Tibial nerve (tissue), 4 donors: Measurements from ENCODE around the gene CISD2. TPM values are rescaled to one million over a fixed set of nuclear protein-coding genes. Genes with fewer than 3 reads are reported as not detected.
A peak's percentile ranks its signal among the peaks of the same experiment; 100 is the strongest.
"Not testable (repeated sequence)": the region's sequence is repeated elsewhere in the genome, so short reads cannot be mapped to it uniquely, and the experiment has no call there.

Experiments
- DNase-seq, 2 donors: peaks; one replicate each; pipeline ENCODE4 v3.0.0-alpha.2; 2019; ENCODE audit warnings: low spot score in 2 of 2
- H3K27ac ChIP-seq, 4 donors: fragments of 200-600 bp; sonication (generic) in 3 of 4; one replicate each; pipeline ENCODE4 v1.5.1; 2017 to 2019; ENCODE audit warnings: mild to moderate bottlenecking in 1 of 4
- H3K27me3 ChIP-seq, 2 donors: fragments of 200-600 bp; sonication (generic) in 1 of 2; one replicate each; pipeline versions ENCODE4 v1.5.1 to v1.6.0; 2017 to 2019
- H3K36me3 ChIP-seq, 3 donors: fragments of 200-600 bp; sonication (generic); one replicate each; pipeline ENCODE4 v1.5.1; 2018 to 2019
- H3K4me1 ChIP-seq, 4 donors: fragments of 200-600 bp; sonication (generic) in 3 of 4; one replicate each; pipeline ENCODE4 v1.5.1; 2017 to 2019
- H3K4me3 ChIP-seq, 4 donors: fragments of 200-600 bp; sonication (generic) in 3 of 4; one replicate each; pipeline ENCODE4 v1.5.1; 2017 to 2019; ENCODE audit warnings: mild to moderate bottlenecking in 1 of 4, moderate library complexity in 1 of 4
- H3K9me3 ChIP-seq, 4 donors: fragments of 200-600 bp; sonication (generic) in 3 of 4; one replicate each; pipeline ENCODE4 v1.5.1; 2017 to 2019
- CTCF ChIP-seq, 5 experiments: fragments of 200-600 bp in 3 of 5; fragments of 450-650 bp in 2 of 5; sonication (generic) in 3 of 5; IDR thresholded peaks; one replicate each; pipeline ENCODE4 v1.5.1; 2016 to 2019; ENCODE audit warnings: antibody characterized with exemption in 5 of 5, mild to moderate bottlenecking in 3 of 5, moderate library complexity in 2 of 5
- EP300 ChIP-seq, 2 donors: sonication (generic); formaldehyde crosslinking; IDR thresholded peaks; one replicate each; pipeline ENCODE4 v1.6.1; 2017; ENCODE audit warnings: antibody characterized with exemption in 2 of 2, mild to moderate bottlenecking in 1 of 2
- POLR2A ChIP-seq, 2 donors: fragments of 450-650 bp; IDR thresholded peaks; one replicate each; pipeline ENCODE4 v1.6.1; 2017; ENCODE audit warnings: antibody characterized with exemption in 2 of 2, mild to moderate bottlenecking in 2 of 2, moderate library complexity in 2 of 2
- WGBS, 2 donors: methylation state at CpG; one replicate each; pipeline ENCODE4 v1.1.5; 2018; 5-methylcytosine and 5-hydroxymethylcytosine counted together
- total RNA-seq, 4 donors: library from RNA; depleted of rRNA; stranded (reverse); fragments of >200 nt; gene quantifications; one replicate each; pipeline ENCODE4 v1.1.0, GENCODE V29; 2016

Gene CISD2
- total RNA-seq, 4 donors from 2014 or later = 3.5 to 11.1 (median 7.2) TPM

GRCh38 chr4:102871772-102872171 lies 3.0 kb downstream of the CISD2 start:
- WGBS, 2 donors = 82 to 83% methylated on average over 2 of the region's 2 CpGs
- no peaks in the 10 kb centered on the region for H3K27me3 ChIP-seq
- TF ChIP-seq EP300 (IDR thresholded peaks at IDR 0.05) (no peak), CTCF (IDR thresholded peaks at IDR 0.05) (no peak), POLR2A (IDR thresholded peaks at IDR 0.05) (no peak)
- H3K4me3 ChIP-seq = no peak overlapping the region
- DNase-seq = no peak
- H3K9me3 ChIP-seq = no peaks in the 10 kb centered on the region
- peaks cover 0 to 21% (median 0%) of the 10 kb centered on the region in 3 donors for H3K36me3 ChIP-seq
- H3K4me1 ChIP-seq = peaks cover 0 to 30% (median 13%) of the 10 kb centered on the region in 4 donors
- H3K27ac ChIP-seq = no peak overlapping the region

GRCh38 chr4:102877477-102878106 lies 8.8 kb downstream of the CISD2 start:
- not testable (repeated sequence) for H3K4me1 ChIP-seq, H3K4me3 ChIP-seq, H3K9me3 ChIP-seq, DNase-seq, H3K27me3 ChIP-seq
- H3K36me3 ChIP-seq = peaks cover 0 to 41% (median 0%) of the 10 kb centered on the region in 3 donors
- 90 to 95% methylated on average over 2 to 3 of the region's 3 CpGs for WGBS, 2 donors
- peak overlapping the region in 1 of 4 donors; percentile 31 for H3K27ac ChIP-seq

GRCh38 chr4:102878349-102878748 lies 9.6 kb downstream of the CISD2 start:
- peaks cover 0 to 41% (median 0%) of the 10 kb centered on the region in 3 donors for H3K36me3 ChIP-seq
- not testable (repeated sequence) for H3K4me3 ChIP-seq, H3K9me3 ChIP-seq, H3K4me1 ChIP-seq, H3K27me3 ChIP-seq
- peak overlapping the region in 2 of 4 donors; percentile 31 to 43 for H3K27ac ChIP-seq
- peak in 1 of 2 donors; percentile 50 for DNase-seq
- 50 to 68% methylated on average over 4 of the region's 4 CpGs for WGBS, 2 donors
- peak; percentile 40 to 68 for TF ChIP-seq EP300 (IDR thresholded peaks at IDR 0.05)

GRCh38 chr4:102878901-102879300 lies 10.1 kb downstream of the CISD2 start:
- Histone ChIP-seq H3K4me3 (no peak overlapping the region), H3K36me3 (peaks cover 0 to 41% (median 0%) of the 10 kb centered on the region in 3 donors), H3K9me3 (peaks cover 0 to 5% (median 0%) of the 10 kb centered on the region in 4 donors), H3K27me3 (no peaks in the 10 kb centered on the region), H3K27ac (peak overlapping the region in 2 of 4 donors; percentile 31 to 43), H3K4me1 (peaks cover 0 to 4% (median 0%) of the 10 kb centered on the region in 4 donors)
- no peak for TF ChIP-seq EP300 (IDR thresholded peaks at IDR 0.05)
- no peak for TF ChIP-seq CTCF (IDR thresholded peaks at IDR 0.05)
- TF ChIP-seq POLR2A (IDR thresholded peaks at IDR 0.05) = no peak
- DNase-seq = no peak
- 91 to 94% methylated on average over 3 of the region's 3 CpGs for WGBS, 2 donors

- Histone ChIP-seq H3K4me1 (peaks cover 0 to 4% (median 0%) of the 10 kb centered on the region in 4 donors), H3K27ac (no peak overlapping the region)
- DNase-seq = no peak
Measured at GRCh38 chr4:102881343-102881742, 12.6 kb downstream of the CISD2 start.

More at GRCh38 chr4:102881343-102881742, 12.6 kb downstream of the CISD2 start:
- H3K27me3 ChIP-seq = no peaks in the 10 kb centered on the region
- peaks cover 0 to 5% (median 0%) of the 10 kb centered on the region in 4 donors for H3K9me3 ChIP-seq
- H3K36me3 ChIP-seq = peaks cover 0 to 32% (median 0%) of the 10 kb centered on the region in 3 donors
- 90 to 96% methylated on average over 1 of the region's 1 CpG for WGBS, 2 donors
- TF ChIP-seq EP300 (IDR thresholded peaks at IDR 0.05) (no peak), CTCF (IDR thresholded peaks at IDR 0.05) (no peak), POLR2A (IDR thresholded peaks at IDR 0.05) (no peak)
- H3K4me3 ChIP-seq = no peak overlapping the region
